C4-2B (cell line): ENCODE results near the gene DCXR.

Experiments used
- ZFX ChIP-seq: fragments of 450-650 bp; IDR thresholded peaks from 2 replicates; pipeline ENCODE4 v1.6.1; 2017
- TF ChIP-seq, protein P1 (sequence below): fragments of 450-650 bp; conservative IDR thresholded peaks from 2 replicates; pipeline ENCODE4 v1.5.1; 2017; ENCODE audit warnings: mild to moderate bottlenecking

DNA sequence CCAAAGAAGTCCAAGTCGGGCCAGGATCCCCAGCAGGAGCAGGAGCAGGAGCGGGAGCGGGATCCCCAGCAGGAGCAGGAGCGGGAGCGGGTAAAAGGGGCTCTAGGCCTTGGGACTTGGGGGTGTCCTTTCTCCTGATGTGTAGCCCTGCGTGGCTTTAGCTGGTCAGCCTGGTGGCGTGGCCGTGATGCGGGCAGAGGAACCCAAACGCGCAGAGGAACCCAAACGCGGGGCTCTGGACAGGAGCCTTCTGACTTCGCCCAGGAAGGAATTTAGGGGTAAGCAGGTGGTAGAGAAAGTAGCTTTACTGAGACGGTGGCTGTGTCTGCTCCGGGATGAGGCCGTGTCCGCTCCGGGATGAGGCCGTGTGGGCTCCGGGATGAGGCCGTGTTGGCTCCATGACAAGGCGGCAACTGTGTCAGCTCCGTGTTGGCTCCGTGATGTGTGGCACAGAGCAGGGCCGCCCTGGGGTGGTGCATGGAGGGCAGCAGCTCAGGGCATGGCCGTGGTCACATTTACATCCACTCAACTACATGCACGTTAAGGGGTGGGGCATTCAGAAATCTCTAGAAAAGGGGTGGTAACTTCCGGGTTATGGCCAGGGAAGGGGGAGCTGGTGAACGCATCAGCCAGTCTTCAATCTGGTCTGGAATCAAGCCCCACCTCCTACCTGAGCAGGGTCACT lies 40.6 kb downstream of the DCXR start:
- TF ChIP-seq, protein P1, sequence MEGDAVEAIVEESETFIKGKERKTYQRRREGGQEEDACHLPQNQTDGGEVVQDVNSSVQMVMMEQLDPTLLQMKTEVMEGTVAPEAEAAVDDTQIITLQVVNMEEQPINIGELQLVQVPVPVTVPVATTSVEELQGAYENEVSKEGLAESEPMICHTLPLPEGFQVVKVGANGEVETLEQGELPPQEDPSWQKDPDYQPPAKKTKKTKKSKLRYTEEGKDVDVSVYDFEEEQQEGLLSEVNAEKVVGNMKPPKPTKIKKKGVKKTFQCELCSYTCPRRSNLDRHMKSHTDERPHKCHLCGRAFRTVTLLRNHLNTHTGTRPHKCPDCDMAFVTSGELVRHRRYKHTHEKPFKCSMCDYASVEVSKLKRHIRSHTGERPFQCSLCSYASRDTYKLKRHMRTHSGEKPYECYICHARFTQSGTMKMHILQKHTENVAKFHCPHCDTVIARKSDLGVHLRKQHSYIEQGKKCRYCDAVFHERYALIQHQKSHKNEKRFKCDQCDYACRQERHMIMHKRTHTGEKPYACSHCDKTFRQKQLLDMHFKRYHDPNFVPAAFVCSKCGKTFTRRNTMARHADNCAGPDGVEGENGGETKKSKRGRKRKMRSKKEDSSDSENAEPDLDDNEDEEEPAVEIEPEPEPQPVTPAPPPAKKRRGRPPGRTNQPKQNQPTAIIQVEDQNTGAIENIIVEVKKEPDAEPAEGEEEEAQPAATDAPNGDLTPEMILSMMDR: no peak
- TF ChIP-seq ZFX: no peak
